ENCODE data around the gene SCUBE3.

The SCUBE3 gene

GRCh38 chr6:35166520-35166919 lies 47.2 kb upstream of the SCUBE3 start:
- no peak for TF ChIP-seq CTCF (IDR thresholded peaks at IDR 0.05; ENCODE audit: insufficient read depth, low read length, poor library complexity, severe bottlenecking)
- Histone ChIP-seq H3K27me3 (replicated peaks; ENCODE audit: control insufficient read depth, insufficient read depth, low read length) (no peaks in the 10 kb centered on the region), H3K4me3 (replicated peaks; ENCODE audit: low read depth, low read length) (no peak overlapping the region), H3K36me3 (ENCODE audit: control insufficient read depth, insufficient read depth, low read length) (no peaks in the 10 kb centered on the region)
- DNase-seq (ENCODE audit: extremely low read depth, insufficient read length): no peak

DNA sequence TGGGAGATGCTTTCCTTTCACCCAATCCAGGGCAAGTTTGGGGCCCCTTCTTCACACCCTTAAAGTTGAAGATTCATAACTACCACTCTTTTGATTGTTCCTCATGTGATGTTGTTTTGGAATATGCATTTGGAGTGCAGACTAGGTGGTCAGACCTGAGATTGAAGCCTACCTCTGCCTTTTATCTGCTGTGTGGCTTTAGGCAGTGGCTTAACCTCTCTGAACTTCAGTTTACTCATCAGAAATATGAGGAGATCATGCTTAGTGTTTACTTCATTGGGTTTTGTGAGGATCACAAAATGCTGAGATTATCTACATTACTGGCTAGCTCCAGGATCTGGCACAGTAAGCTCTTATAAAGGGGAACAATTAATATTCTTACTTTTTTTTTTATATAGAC lies 46.3 kb upstream of the SCUBE3 start:
- TF ChIP-seq CTCF (IDR thresholded peaks at IDR 0.05; ENCODE audit: insufficient read depth, low read length, poor library complexity, severe bottlenecking): no peak
- Histone ChIP-seq H3K36me3 (ENCODE audit: control insufficient read depth, insufficient read depth, low read length) (no peaks in the 10 kb centered on the region), H3K27me3 (replicated peaks; ENCODE audit: control insufficient read depth, insufficient read depth, low read length) (no peaks in the 10 kb centered on the region), H3K4me3 (replicated peaks; ENCODE audit: low read depth, low read length) (no peak overlapping the region)
- DNase-seq (ENCODE audit: extremely low read depth, insufficient read length): no peak

- TF ChIP-seq CTCF (IDR thresholded peaks at IDR 0.05; ENCODE audit: insufficient read depth, low read length, poor library complexity, severe bottlenecking): no peak
- no peak overlapping the region for H3K4me3 ChIP-seq (replicated peaks; ENCODE audit: low read depth, low read length)
- H3K27me3 ChIP-seq (replicated peaks; ENCODE audit: control insufficient read depth, insufficient read depth, low read length): peaks cover 2% of the 10 kb centered on the region
- H3K36me3 ChIP-seq (ENCODE audit: control insufficient read depth, insufficient read depth, low read length): no peaks in the 10 kb centered on the region
- DNase-seq (ENCODE audit: extremely low read depth, insufficient read length): no peak
Observed at GRCh38 chr6:35168461-35168861, 45.3 kb upstream of the SCUBE3 start.

- DNase-seq (ENCODE audit: extremely low read depth, insufficient read length): no peak
- Histone ChIP-seq H3K36me3 (ENCODE audit: control insufficient read depth, insufficient read depth, low read length) (no peaks in the 10 kb centered on the region), H3K4me3 (replicated peaks; ENCODE audit: low read depth, low read length) (no peak overlapping the region), H3K27me3 (replicated peaks; ENCODE audit: control insufficient read depth, insufficient read depth, low read length) (peaks cover 2% of the 10 kb centered on the region)
- no peak for TF ChIP-seq CTCF (IDR thresholded peaks at IDR 0.05; ENCODE audit: insufficient read depth, low read length, poor library complexity, severe bottlenecking)
Observed at GRCh38 chr6:35170166-35170565, 43.6 kb upstream of the SCUBE3 start.

DNA sequence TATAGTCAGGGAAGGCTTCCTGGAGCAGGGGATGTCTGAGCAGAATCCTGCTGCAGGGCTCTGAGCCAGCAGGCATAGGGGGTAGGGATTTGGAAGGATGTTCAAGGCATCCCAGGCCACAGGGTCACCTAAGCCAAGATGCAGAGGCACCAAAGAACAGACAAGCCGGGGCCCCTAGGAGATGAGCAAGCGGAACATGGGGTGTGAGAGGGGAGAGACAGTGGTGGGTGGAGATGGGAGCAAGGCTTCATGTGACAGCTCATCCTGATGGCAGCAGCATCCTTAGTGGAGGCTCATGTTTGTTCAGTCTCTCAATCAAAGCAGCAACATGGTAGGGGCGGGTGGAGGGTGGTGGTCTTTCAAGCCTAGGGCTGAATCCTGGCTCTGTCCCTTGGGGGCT lies 42.9 kb upstream of the SCUBE3 start:
- no peaks in the 10 kb centered on the region for H3K36me3 ChIP-seq (ENCODE audit: control insufficient read depth, insufficient read depth, low read length)
- H3K27me3 ChIP-seq (replicated peaks; ENCODE audit: control insufficient read depth, insufficient read depth, low read length): peaks cover 2% of the 10 kb centered on the region
- no peak for DNase-seq (ENCODE audit: extremely low read depth, insufficient read length)
- H3K4me3 ChIP-seq (replicated peaks; ENCODE audit: low read depth, low read length): no peak overlapping the region
- TF ChIP-seq CTCF (IDR thresholded peaks at IDR 0.05; ENCODE audit: insufficient read depth, low read length, poor library complexity, severe bottlenecking): no peak

- no peak for DNase-seq (ENCODE audit: extremely low read depth, insufficient read length)
- no peaks in the 10 kb centered on the region for H3K36me3 ChIP-seq (ENCODE audit: control insufficient read depth, insufficient read depth, low read length)
- H3K4me3 ChIP-seq (replicated peaks; ENCODE audit: low read depth, low read length): no peak overlapping the region
- no peak for TF ChIP-seq CTCF (IDR thresholded peaks at IDR 0.05; ENCODE audit: insufficient read depth, low read length, poor library complexity, severe bottlenecking)
- H3K27me3 ChIP-seq (replicated peaks; ENCODE audit: control insufficient read depth, insufficient read depth, low read length): peaks cover 2% of the 10 kb centered on the region
Observed at GRCh38 chr6:35173044-35173426, 40.7 kb upstream of the SCUBE3 start.

All from GM06990 (cell line).